H1 (cell line): Measurements from ENCODE around the gene CORO1A.
"Not testable (repeated sequence)": the region's sequence is repeated elsewhere in the genome, so short reads cannot be mapped to it uniquely, and the experiment has no call there.

Experiments
- ATF2 ChIP-seq: IDR thresholded peaks from 2 replicates; pipeline ENCODE4 v1.6.1; 2012; ENCODE audit warnings: low read length, inconsistent platforms
- CEBPB ChIP-seq: IDR thresholded peaks from 2 replicates; pipeline ENCODE4 v1.6.1; 2012; ENCODE audit warnings: low read depth, low read length
- CREB1 ChIP-seq: IDR thresholded peaks from 2 replicates; pipeline ENCODE4 v1.6.1; 2012; ENCODE audit warnings: inconsistent platforms
- GTF2F1 ChIP-seq: IDR thresholded peaks from 2 replicates; pipeline ENCODE4 v1.6.1; 2012; ENCODE audit warnings: low read depth, low read length, improper control_type of control experiment, borderline replicate concordance
- MAX ChIP-seq: IDR thresholded peaks from 2 replicates; pipeline ENCODE4 v1.6.1; 2012; ENCODE audit warnings: inconsistent platforms
- SIX5 ChIP-seq: IDR thresholded peaks from 2 replicates; pipeline ENCODE4 v1.6.1; 2011; ENCODE audit warnings: mild to moderate bottlenecking, low read depth, low read length

GRCh38 chr16:30176876-30177275 is 6.5 kb upstream of the CORO1A start:
- not testable (repeated sequence) for TF ChIP-seq ATF2, CREB1, CEBPB, MAX, SIX5, GTF2F1
